T-helper 9 cell (primary cell): ENCODE data around the gene WWC2.
A peak's percentile ranks its signal among the peaks of the same experiment; 100 is the strongest.

Source experiments
- DNase-seq: peaks from one replicate; pipeline ENCODE4 v3.0.0-alpha.2; 2020

Gene WWC2

DNA sequence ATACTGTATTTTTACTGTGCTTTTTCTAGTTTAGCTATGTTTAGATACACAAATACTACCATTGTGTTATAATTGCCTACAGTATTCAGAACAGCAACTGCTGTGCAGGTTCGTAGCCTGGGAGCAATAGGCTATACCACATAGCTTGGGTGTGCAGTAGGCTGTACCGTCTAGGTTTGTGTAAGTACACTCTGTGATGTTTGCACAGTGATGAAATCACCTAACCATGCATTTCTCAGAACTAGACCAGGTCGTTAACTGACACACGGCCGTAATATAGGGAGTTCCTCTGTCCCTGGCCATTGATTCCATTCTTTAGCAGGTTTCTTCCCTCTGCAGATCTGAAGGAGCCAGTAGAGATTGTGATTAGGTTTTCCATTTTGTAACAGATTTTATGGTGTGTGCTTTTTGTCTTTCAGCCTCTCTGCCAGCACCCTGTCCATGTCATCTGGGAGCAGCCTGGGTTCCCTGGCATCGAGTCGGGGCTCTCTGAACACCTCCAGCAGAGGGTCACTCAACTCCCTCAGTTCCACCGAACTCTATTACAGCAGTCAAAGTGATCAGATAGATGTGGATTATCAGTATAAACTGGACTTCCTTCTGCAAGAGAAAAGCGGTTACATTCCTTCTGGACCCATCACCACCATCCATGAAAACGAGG is 161.6 kb downstream of the WWC2 start:
- DNase-seq = no peak

GRCh38 chr4:183261953-183262775 is 163.1 kb downstream of the WWC2 start:
- peak; percentile 67 for DNase-seq

- no peak for DNase-seq
These were observed 163.7 kb downstream of the WWC2 start for GRCh38 chr4:183262776-183263100.

- no peak for DNase-seq
These were observed 164.8 kb downstream of the WWC2 start for GRCh38 chr4:183263787-183264386.

DNA sequence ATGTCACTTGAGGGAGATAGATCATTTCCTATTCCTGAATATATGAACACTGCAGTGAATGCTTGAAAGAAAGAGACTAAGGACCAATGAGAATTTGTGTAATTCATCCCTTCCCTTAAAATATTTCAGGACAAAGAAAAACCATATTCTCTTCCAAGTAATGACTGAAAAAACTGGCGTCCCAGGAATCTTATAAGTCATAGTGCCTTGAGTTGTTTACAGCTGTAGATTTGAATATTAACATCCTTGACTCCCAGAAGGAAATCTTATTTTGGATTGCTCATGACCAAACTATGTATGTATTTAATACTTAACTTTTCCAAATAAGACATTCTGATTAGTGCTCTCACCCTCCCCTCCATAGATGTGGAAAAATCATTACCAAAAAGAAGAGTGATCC is 165.6 kb downstream of the WWC2 start:
- DNase-seq = no peak

- DNase-seq = no peak
These were observed 167.3 kb downstream of the WWC2 start for GRCh38 chr4:183266371-183266770.

GRCh38 chr4:183268556-183268955 is 169.5 kb downstream of the WWC2 start:
- DNase-seq = no peak

DNA sequence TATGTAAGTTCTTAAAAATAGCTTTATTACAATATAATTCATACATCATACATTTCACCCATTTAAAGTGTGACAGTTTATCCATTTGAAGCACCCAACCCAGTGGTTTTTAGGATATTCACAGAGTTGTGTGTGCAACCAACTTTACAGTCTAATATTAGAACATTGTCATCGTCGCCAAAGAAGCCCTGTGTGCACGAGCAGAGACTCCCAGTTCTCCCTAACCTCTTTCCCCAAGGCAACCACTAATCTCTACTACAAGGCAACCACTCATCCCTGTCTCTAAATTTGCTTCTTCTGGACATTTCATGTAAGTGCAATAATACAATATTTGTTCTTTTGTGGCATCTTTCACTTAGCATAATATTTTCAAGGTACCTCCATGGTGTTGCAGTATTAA is 173.3 kb downstream of the WWC2 start:
- DNase-seq = no peak

- no peak for DNase-seq
These were observed 177.0 kb downstream of the WWC2 start for GRCh38 chr4:183276106-183276505.

- no peak for DNase-seq
These were observed 185.3 kb downstream of the WWC2 start for GRCh38 chr4:183284258-183284785.

DNA sequence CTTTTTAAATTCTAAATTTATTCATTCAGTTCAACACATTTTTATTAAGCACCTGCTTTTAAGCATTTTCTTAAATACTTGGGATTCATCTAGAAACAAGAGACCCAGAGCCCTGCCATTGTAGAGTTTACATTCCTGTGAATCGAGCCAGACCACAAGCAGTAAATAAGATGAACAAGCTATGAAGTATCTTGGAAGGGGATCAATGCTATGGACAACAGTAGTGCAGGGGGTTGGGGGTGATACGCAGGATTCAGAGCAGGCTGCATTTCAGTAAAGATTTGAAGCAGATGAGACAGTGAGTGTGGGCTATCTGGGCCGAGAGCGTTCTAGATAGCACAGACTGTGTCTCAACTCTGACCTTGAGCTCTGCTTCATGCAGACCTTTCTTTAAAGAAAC is 185.9 kb downstream of the WWC2 start:
- no peak for DNase-seq

GRCh38 chr4:183285886-183286285 is 186.8 kb downstream of the WWC2 start:
- no peak for DNase-seq

- DNase-seq = no peak
These were observed 187.7 kb downstream of the WWC2 start for GRCh38 chr4:183286590-183287308.

GRCh38 chr4:183287309-183287659 is 188.2 kb downstream of the WWC2 start:
- no peak for DNase-seq

DNA sequence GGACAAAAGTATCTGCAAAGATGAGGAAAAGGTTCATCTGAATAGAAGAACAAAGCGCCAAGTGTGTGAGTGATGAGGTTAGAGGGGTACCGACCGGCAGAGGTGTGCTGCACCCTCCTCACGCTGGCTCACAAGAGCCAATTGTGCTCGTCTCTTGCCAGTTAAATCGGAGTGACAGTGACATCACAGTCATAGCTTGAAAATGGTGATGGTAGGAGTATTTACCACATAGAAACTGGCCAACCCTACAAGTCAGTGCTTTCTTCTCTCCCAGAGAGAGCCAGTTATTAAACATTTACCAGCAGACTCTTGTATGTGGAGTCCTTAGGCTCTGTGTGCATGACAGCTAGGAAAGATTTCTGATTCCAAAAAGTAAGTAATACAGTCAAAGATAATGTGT is 188.6 kb downstream of the WWC2 start:
- no peak for DNase-seq

DNA sequence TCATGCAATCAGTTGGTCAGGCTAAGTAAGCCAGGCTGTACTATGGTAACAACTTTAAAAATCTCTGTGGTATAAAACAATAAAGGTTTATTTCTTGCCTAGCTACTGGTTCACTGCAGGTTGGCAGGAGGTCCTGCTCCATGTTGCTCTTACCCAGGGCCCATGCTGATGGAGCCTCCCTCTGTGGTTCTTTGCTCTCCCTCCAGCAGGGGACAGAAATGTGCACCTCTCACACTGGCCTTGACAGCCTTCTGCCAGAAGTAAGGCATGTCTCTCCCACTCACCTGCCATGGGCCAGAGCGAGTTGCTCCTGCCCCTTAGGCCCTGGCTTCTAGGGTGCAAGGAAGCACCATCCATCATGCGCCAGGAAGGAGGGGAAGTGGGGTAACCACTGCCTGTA is 189.9 kb downstream of the WWC2 start:
- DNase-seq = no peak

- no peak for DNase-seq
These were observed 190.6 kb downstream of the WWC2 start for GRCh38 chr4:183289688-183290087.

GRCh38 chr4:183291070-183291469 is 192.0 kb downstream of the WWC2 start:
- no peak for DNase-seq

DNA sequence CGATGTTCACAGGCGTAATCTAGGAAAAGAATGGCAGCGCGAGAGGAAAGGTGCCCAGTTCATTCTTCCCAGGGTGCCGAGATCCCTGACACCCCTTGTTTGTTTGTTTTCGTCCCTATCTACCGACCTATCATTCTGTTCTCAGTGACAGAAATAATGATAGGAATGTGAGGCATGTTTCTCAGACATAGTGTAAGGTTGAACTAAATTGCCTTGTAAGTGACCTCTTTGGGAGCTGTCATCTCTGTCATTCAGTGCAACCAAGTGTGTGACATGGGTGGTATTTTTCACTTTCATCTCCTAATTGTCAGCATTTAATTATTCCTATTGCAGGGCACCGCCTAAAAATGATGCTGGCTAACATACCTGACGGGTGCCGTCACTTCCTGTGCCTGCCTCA is 196.7 kb downstream of the WWC2 start:
- no peak for DNase-seq

DNA sequence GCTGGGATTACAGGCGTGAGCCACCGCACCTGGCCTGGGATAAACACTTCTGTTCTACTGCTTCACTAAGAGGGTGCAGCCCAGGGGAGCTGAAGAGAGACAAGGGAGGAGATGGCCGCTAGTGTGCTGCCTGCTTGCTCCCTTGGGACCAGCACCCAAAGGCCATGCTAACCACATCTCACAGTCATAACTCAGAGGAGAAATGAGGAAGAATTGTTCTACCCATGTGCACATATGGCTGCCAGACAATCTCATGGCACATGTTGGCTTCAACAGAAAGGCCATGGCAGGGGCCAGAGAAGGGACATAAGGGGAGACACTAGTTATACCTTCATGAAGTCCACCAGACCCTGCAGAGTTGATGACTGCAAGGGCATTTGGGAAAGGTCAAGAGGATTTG is 198.6 kb downstream of the WWC2 start:
- DNase-seq = no peak

- no peak for DNase-seq
These were observed 200.4 kb downstream of the WWC2 start for GRCh38 chr4:183299464-183299863.

GRCh38 chr4:183300070-183300469 is 201.0 kb downstream of the WWC2 start:
- no peak for DNase-seq

- no peak for DNase-seq
These were observed 201.6 kb downstream of the WWC2 start for GRCh38 chr4:183300655-183301054.
